Liver (tissue), 9 donors: Measurements from ENCODE around the gene IFT81. TPM values are rescaled to one million over a fixed set of nuclear protein-coding genes. Genes with fewer than 3 reads are reported as not detected.

ENCODE experiments used
- DNase-seq: peaks from one replicate; pipeline ENCODE4 v3.0.0-alpha.2; 2017; ENCODE audit warnings: low spot score
- H3K27ac ChIP-seq, 2 donors: one replicate each; pipeline ENCODE4 v1.7.0; 2013; ENCODE audit warnings: inconsistent platforms in 2 of 2, low read length in 2 of 2, control low read depth in 1 of 2, low read depth in 1 of 2, mild to moderate bottlenecking in 1 of 2
- H3K27me3 ChIP-seq, 4 donors: one replicate each; pipeline versions ENCODE4 v1.6.1 to v1.7.0; 2013; ENCODE audit warnings: low read length in 3 of 4, inconsistent platforms in 1 of 4, mild to moderate bottlenecking in 1 of 4, moderate library complexity in 1 of 4; ENCODE audit not compliant: control insufficient read depth in 4 of 4, insufficient read depth in 4 of 4
- H3K36me3 ChIP-seq, 4 donors: one replicate each; pipeline versions ENCODE4 v1.6.1 to v1.7.0; 2013; ENCODE audit warnings: low read length in 3 of 4, mild to moderate bottlenecking in 3 of 4, low read depth in 1 of 4, moderate library complexity in 1 of 4; ENCODE audit not compliant: control insufficient read depth in 4 of 4, insufficient read depth in 3 of 4
- H3K4me1 ChIP-seq, 4 donors: one replicate each; pipeline versions ENCODE4 v1.6.1 to v1.7.0; 2013; ENCODE audit warnings: low read length in 3 of 4, mild to moderate bottlenecking in 3 of 4, moderate library complexity in 1 of 4; ENCODE audit not compliant: control insufficient read depth in 4 of 4, insufficient read depth in 4 of 4
- H3K4me3 ChIP-seq, 3 donors: one replicate each; pipeline versions ENCODE4 v1.6.1 to v1.7.0; 2013; ENCODE audit warnings: low read length in 3 of 3, control low read depth in 1 of 3, low read depth in 1 of 3, mild to moderate bottlenecking in 1 of 3
- H3K9ac ChIP-seq, 2 donors: one replicate each; pipeline ENCODE4 v1.7.0; 2013; ENCODE audit warnings: low read length in 2 of 2, mild to moderate bottlenecking in 2 of 2, moderate library complexity in 2 of 2, control low read depth in 1 of 2, low read depth in 1 of 2
- H3K9me3 ChIP-seq, 4 donors: one replicate each; pipeline versions ENCODE4 v1.6.1 to v1.7.0; 2013; ENCODE audit warnings: low read length in 3 of 4; ENCODE audit not compliant: control insufficient read depth in 4 of 4
- EGR1 ChIP-seq, 2 donors: IDR thresholded peaks; 2 replicates each; pipeline ENCODE4 v1.6.1; 2016 to 2018; ENCODE audit warnings: antibody characterized with exemption in 2 of 2, low read depth in 2 of 2
- FOXA1 ChIP-seq: IDR thresholded peaks from 2 replicates; pipeline ENCODE4 v1.6.1; 2016; ENCODE audit warnings: antibody characterized with exemption
- FOXA2 ChIP-seq: IDR thresholded peaks from 2 replicates; pipeline ENCODE4 v1.6.1; 2016; ENCODE audit warnings: antibody characterized with exemption
- GABPA ChIP-seq, 2 donors: IDR thresholded peaks in 1 of 2; conservative IDR thresholded peaks in 1 of 2; 2 replicates each; pipeline ENCODE4 v1.6.1; 2016; ENCODE audit warnings: antibody characterized with exemption in 2 of 2, mild to moderate bottlenecking in 1 of 2, moderate library complexity in 1 of 2
- HNF4A ChIP-seq, 2 donors: conservative IDR thresholded peaks; 2 replicates each; pipeline ENCODE4 v1.6.1; 2016; ENCODE audit warnings: antibody characterized with exemption in 2 of 2, mild to moderate bottlenecking in 2 of 2
- HNF4G ChIP-seq: IDR thresholded peaks from 2 replicates; pipeline ENCODE4 v1.6.1; 2016; ENCODE audit warnings: antibody characterized with exemption
- JUND ChIP-seq, 2 donors: IDR thresholded peaks; 2 replicates each; pipeline ENCODE4 v1.6.1; 2016; ENCODE audit warnings: antibody characterized with exemption in 2 of 2
- NR2F2 ChIP-seq: IDR thresholded peaks from 2 replicates; pipeline ENCODE4 v1.6.1; 2016; ENCODE audit warnings: antibody characterized with exemption
- RXRA ChIP-seq, 2 donors: IDR thresholded peaks; 2 replicates each; pipeline ENCODE4 v1.6.1; 2017 to 2018; ENCODE audit warnings: antibody characterized with exemption in 2 of 2, mild to moderate bottlenecking in 1 of 2
- SP1 ChIP-seq: IDR thresholded peaks from 2 replicates; pipeline ENCODE4 v1.6.1; 2018; ENCODE audit warnings: antibody characterized with exemption, mild to moderate bottlenecking
- TAF1 ChIP-seq: conservative IDR thresholded peaks from 2 replicates; pipeline ENCODE4 v1.6.1; 2016; ENCODE audit warnings: antibody characterized with exemption, mild to moderate bottlenecking
- YY1 ChIP-seq: IDR thresholded peaks from 2 replicates; pipeline ENCODE4 v1.6.1; 2016; ENCODE audit warnings: antibody characterized with exemption, mild to moderate bottlenecking
- WGBS: extraction: QIAGEN DNeasy Blood & Tissue Kit; methylation state at CpG from one replicate; pipeline ENCODE4 v1.1.7; 2013; 5-methylcytosine and 5-hydroxymethylcytosine counted together
- polyA plus RNA-seq, 2 donors: library from polyadenylated mRNA; stranded (reverse) in 1 of 2; unstranded in 1 of 2; fragments of 200-250 nt in 1 of 2; fragments of >200 nt in 1 of 2; fragmentation: Nextera tagmentation in 1 of 2; extraction: Ambion mirVana in 1 of 2; gene quantifications; one replicate each; pipeline versions ENCODE4 v1.2.1 to v1.2.3, GENCODE V29; 2013 to 2015
- total RNA-seq, 2 donors: library from RNA; depleted of rRNA; stranded (reverse); fragments of >200 nt; gene quantifications; one replicate each; pipeline ENCODE4 v1.2.3, GENCODE V29; 2014
- TF ChIP-seq, protein P1 (sequence below): IDR thresholded peaks from 2 replicates; pipeline ENCODE4 v1.6.1; 2016; ENCODE audit warnings: antibody characterized with exemption, mild to moderate bottlenecking
- TF ChIP-seq, protein P2 (sequence below): fragments of 150-350 bp; IDR thresholded peaks from 2 replicates; pipeline ENCODE4 v1.5.1; 2017; ENCODE audit warnings: improper control_type of control experiment, low read depth, low read length; ENCODE audit not compliant: missing input control
- TF ChIP-seq, protein P3 (sequence below): IDR thresholded peaks from 2 replicates; pipeline ENCODE4 v1.6.1; 2016; ENCODE audit warnings: antibody characterized with exemption
- donor health status: healthy.
- donor health status: healthy.
- donor health status: healthy.
- donor health status: healthy.
- donor health status: healthy.

Gene IFT81
- total and polyA plus RNA-seq, 4 donors, result 1.9 to 4.9 (median 2.8) TPM

DNA sequence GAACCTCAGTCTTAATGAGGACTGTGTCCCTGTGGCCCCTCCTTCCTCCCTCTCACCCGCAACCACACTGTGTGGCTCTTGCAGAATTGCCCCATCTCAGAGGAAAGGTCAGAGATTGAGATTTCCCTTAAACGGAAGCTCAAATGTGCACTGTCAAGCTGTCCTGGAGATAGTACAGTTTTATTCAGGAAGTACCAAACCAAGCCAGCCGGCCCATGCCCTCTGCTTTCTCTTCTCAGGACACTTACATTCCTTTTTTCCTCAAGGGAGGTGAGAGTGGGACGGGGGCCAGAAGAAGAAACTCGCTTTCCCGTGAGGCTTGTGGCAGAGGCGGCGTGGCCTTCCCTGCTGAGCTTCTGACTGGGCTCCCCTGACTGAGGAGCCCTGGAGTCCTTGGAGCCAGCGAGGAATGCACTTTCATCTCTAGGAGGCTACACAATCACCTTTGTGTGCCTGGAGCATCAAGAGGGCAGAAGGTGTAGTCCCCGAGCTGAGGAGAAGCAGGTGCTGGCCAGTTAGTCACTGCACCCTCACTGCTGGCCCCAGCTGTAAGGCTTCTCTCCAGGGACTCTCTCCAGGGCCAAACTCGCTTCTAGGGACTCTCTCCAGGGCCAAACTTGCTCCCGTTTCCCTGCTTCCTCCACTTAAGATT lies 132.7 kb downstream of the IFT81 start:
- peak; percentile 10 for TF ChIP-seq SP1
- TF ChIP-seq, protein P1, sequence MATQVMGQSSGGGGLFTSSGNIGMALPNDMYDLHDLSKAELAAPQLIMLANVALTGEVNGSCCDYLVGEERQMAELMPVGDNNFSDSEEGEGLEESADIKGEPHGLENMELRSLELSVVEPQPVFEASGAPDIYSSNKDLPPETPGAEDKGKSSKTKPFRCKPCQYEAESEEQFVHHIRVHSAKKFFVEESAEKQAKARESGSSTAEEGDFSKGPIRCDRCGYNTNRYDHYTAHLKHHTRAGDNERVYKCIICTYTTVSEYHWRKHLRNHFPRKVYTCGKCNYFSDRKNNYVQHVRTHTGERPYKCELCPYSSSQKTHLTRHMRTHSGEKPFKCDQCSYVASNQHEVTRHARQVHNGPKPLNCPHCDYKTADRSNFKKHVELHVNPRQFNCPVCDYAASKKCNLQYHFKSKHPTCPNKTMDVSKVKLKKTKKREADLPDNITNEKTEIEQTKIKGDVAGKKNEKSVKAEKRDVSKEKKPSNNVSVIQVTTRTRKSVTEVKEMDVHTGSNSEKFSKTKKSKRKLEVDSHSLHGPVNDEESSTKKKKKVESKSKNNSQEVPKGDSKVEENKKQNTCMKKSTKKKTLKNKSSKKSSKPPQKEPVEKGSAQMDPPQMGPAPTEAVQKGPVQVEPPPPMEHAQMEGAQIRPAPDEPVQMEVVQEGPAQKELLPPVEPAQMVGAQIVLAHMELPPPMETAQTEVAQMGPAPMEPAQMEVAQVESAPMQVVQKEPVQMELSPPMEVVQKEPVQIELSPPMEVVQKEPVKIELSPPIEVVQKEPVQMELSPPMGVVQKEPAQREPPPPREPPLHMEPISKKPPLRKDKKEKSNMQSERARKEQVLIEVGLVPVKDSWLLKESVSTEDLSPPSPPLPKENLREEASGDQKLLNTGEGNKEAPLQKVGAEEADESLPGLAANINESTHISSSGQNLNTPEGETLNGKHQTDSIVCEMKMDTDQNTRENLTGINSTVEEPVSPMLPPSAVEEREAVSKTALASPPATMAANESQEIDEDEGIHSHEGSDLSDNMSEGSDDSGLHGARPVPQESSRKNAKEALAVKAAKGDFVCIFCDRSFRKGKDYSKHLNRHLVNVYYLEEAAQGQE, result no peak
- no peak for TF ChIP-seq HNF4G
- TF ChIP-seq FOXA1, result no peak
- TF ChIP-seq YY1, result no peak
- no peak for TF ChIP-seq HNF4A (conservative IDR thresholded peaks at IDR 0.05)
- TF ChIP-seq RXRA (IDR thresholded peaks at IDR 0.05), result no peak
- TF ChIP-seq NR2F2, result peak; percentile 55
- TF ChIP-seq, protein P2, sequence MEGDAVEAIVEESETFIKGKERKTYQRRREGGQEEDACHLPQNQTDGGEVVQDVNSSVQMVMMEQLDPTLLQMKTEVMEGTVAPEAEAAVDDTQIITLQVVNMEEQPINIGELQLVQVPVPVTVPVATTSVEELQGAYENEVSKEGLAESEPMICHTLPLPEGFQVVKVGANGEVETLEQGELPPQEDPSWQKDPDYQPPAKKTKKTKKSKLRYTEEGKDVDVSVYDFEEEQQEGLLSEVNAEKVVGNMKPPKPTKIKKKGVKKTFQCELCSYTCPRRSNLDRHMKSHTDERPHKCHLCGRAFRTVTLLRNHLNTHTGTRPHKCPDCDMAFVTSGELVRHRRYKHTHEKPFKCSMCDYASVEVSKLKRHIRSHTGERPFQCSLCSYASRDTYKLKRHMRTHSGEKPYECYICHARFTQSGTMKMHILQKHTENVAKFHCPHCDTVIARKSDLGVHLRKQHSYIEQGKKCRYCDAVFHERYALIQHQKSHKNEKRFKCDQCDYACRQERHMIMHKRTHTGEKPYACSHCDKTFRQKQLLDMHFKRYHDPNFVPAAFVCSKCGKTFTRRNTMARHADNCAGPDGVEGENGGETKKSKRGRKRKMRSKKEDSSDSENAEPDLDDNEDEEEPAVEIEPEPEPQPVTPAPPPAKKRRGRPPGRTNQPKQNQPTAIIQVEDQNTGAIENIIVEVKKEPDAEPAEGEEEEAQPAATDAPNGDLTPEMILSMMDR, result no peak
- TF ChIP-seq GABPA (IDR thresholded peaks at IDR 0.05 in 1 of 2, conservative IDR thresholded peaks at IDR 0.05 in 1 of 2), result no peak
- no peak for TF ChIP-seq JUND (IDR thresholded peaks at IDR 0.05)
- no peak for TF ChIP-seq TAF1
- H3K9me3 ChIP-seq, result no peaks in the 10 kb centered on the region
- H3K27ac ChIP-seq, result peak overlapping the region in 1 of 2 donors; percentile 35
- no peaks in the 10 kb centered on the region for H3K36me3 ChIP-seq
- WGBS, result 76% methylated on average over 12 of the region's 12 CpGs
- DNase-seq, result no peak
- no peaks in the 10 kb centered on the region for H3K27me3 ChIP-seq
- no peak overlapping the region for H3K9ac ChIP-seq
- peaks cover 2 to 8% (median 5%) of the 10 kb centered on the region in 4 donors for H3K4me1 ChIP-seq
- no peak overlapping the region for H3K4me3 ChIP-seq

DNA sequence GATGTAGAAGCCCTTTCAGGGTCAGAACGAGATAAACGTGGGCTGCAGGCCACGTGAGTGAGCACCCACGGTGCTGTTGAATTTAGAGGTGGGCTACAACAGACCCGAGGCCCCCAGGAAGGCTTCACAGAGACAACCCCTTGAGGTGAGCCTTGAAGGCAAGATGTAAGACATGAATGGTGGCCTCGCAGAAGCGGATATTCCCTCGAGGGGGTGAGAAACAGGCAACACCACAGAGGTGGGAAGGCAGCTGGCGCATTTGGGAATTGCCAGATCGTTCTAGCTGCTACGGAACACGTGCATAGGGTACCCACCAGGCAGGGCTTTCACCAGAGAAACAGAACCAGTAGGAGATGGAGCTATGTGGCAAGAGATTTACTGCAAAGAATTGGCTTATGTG lies 134.3 kb downstream of the IFT81 start:
- 96% methylated on average over 12 of the region's 12 CpGs for WGBS
- no peak overlapping the region for H3K4me3 ChIP-seq
- peaks cover 0 to under 1% (median 0%) of the 10 kb centered on the region in 4 donors for H3K4me1 ChIP-seq
- H3K36me3 ChIP-seq, result no peaks in the 10 kb centered on the region
- DNase-seq, result no peak
- H3K27me3 ChIP-seq, result no peaks in the 10 kb centered on the region
- no peak overlapping the region for H3K27ac ChIP-seq
- TF ChIP-seq YY1 (no peak), EGR1 (IDR thresholded peaks at IDR 0.05; ENCODE audit: low read depth in 2 of 2) (no peak), FOXA2 (no peak), GABPA (IDR thresholded peaks at IDR 0.05 in 1 of 2, conservative IDR thresholded peaks at IDR 0.05 in 1 of 2) (no peak), RXRA (IDR thresholded peaks at IDR 0.05) (no peak)
- TF ChIP-seq, protein P3, sequence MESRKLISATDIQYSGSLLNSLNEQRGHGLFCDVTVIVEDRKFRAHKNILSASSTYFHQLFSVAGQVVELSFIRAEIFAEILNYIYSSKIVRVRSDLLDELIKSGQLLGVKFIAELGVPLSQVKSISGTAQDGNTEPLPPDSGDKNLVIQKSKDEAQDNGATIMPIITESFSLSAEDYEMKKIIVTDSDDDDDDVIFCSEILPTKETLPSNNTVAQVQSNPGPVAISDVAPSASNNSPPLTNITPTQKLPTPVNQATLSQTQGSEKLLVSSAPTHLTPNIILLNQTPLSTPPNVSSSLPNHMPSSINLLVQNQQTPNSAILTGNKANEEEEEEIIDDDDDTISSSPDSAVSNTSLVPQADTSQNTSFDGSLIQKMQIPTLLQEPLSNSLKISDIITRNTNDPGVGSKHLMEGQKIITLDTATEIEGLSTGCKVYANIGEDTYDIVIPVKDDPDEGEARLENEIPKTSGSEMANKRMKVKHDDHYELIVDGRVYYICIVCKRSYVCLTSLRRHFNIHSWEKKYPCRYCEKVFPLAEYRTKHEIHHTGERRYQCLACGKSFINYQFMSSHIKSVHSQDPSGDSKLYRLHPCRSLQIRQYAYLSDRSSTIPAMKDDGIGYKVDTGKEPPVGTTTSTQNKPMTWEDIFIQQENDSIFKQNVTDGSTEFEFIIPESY, result no peak
- no peaks in the 10 kb centered on the region for H3K9me3 ChIP-seq
- H3K9ac ChIP-seq, result no peak overlapping the region
